GM18873 (cell line): ENCODE results near the gene KCNK7.
"Not testable (repeated sequence)": the region's sequence is repeated elsewhere in the genome, so short reads cannot be mapped to it uniquely, and the experiment has no call there.

Experiments
- ATAC-seq: cut with Tn5 transposase; IDR thresholded peaks from one replicate; pipeline ENCODE4 v1.9.1; 2021; ENCODE audit warnings: mild to moderate bottlenecking, moderate library complexity, moderate number of reproducible peaks; ENCODE audit not compliant: unreplicated experiment, low FRiP score

KCNK7 gene

DNA sequence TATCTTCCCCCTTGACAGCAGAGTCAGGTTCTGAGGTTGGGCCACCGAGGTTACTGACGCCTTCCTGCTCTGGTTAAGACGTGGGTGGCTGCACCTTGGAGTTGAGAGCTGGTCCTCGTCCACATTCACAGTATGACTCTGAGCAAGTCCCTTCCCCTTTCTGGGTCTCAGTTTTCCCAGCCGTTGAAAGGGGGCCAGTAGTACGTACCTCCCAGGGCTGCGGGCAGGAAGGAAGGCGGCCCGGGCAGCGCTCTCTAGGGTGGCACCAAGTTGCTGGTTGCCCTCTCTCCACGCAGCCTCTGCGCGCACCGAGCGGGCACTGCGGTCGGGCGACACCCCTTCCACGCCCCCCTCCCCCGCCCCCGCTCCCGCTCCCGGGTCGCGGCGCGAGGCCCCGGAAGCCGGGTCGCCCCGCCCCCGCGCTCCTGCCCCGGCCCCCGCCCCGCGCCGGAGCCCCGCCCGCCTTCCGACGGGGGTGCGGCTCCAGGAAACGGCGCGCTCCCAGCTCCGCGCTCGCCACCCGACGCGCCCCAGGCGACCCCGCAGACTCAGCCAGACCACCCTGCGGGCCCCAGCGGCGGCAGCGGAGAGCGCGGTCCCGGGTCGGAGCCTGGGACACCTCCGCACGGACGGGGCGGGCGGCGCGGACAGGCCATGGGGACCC, 19.9 kb downstream of the KCNK7 start, which contains the start of gene EHBP1L1:
EHBP1L1 (plus strand) TSS at position 486 of the 664 bp plus-strand sequence. CDS start 250 bp downstream, outside the sequence.
- ATAC-seq: no peak

DNA sequence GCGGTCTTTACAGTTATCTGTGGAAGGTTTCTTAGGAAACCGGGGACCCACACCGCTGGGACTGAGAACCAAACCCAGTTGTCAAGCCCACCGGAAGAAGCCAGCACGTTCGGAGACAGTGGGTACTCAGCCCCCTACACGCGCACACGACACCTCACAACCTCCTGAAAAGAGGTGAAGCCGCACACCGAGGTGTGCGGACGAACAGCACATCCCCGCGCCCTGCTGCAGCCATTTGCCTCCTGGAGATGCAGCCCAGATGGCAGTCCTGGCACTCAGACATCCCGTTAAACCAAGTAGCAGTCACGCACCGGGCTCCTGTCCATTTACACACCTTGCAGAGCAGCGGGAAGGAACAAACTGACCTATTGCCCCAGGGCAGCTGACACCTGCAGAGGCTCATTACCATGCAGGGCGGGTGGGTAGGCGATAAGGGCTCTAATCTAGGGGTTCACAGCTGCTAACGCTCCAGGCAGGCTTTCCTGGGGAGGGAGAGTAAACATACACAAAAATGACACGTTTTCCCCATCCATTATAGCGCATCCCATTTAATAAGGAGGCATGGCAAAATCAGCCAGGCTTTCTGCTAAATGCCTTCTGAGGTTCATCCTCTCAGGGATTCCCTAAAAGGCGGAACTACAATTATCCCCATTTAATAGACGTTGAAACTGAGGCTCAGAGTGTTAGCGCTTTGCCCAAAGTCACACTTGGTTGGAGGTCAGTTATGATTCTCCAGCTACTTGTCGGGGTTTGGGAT, 20.6 kb downstream of the KCNK7 start:
- no peak for ATAC-seq

DNA sequence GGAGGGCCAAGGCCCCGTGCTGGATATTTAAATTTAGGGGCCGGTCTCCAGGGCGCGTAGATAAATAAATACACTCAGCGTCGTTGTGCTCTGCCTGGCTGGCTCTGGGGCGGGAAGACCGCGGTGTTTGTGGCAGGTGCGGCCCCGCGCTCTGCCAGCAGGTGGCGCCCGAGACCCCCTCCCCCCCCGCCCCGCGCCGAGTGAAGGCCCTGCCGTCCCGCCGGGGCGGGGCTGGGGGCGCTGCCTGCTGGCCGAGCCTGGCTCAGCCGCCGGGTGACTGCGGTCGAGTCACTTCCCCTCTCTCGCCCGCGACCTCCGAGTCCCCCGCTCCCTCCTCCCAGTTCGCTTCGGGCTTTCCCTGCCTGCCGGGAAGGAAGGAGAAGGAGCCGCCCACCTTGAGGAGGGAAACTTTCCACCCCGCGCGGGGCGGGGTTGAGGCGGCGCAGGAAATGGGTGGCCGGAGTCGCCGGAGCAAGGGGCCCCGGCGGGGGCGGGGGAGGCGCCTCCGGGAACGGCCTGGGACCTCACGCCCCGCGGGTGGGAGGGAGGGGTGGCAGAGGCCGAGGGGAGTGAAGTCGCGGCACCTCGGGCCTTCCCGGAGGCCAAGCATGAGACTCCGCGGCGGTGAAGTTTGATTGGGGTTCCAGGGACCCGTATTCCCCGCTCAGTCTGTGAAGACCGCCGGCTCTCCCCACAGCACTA, 21.3 kb downstream of the KCNK7 start:
- ATAC-seq: peak; percentile 24

DNA sequence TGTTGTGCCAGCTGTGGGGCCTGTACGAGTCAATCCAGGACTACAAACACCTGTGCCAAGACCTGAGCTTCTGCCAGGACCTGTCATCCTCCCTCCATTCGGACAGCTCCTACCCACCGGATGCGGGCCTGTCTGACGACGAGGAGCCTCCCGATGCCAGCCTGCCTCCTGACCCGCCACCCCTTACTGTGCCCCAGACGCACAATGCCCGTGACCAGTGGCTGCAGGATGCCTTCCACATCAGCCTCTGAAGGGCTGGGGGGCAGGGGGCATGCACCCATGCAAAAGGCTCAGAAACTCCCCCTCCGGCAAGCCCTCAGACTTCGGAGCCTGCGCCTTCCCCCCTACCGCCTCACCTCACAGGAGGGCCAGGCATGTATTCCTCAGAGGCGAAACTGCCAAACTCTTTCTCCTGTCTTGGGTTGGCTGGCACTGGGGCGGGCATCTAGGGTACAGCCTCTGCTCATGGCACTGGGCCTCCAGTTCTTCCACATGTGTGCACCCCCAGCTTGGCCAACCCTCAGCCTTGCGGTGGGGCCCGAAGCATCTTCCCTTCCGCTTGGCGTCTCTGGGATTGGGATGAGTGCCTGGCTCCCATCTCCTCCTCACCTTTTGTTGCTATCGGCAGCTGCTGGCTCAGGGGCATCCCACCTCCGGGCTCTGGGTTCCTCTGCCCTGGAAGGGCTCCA, 22.1 kb downstream of the KCNK7 start:
- no peak for ATAC-seq

DNA sequence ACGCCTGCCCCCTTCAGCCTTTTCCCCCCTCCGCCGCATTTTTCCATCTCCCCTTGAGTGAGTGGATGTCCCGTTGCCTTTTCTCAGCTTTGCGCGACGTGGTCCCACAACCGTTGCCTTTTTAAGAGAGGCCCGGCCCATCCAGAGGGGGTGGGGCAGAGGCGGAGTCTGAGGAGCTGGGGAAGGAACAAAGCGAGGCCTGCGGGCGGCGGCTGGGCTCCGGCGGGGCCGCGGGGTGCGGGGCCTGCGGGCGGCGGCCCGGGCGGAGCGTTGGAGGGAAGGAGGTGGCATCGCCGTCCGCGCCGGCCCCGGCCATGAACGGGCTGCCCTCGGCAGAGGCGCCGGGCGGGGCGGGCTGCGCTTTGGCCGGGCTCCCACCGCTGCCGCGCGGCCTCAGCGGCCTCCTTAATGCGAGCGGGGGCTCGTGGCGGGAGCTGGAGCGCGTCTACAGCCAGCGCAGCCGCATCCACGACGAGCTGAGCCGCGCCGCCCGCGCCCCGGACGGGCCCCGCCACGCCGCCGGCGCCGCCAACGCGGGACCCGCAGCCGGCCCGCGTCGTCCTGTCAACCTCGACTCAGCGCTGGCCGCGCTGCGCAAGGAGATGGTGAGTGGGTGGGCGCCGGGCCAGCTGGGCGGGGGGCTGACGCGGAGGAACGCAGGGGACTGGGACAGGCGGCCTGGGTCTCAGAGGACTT, 23.1 kb downstream of the KCNK7 start, which contains the start of gene FAM89B:
FAM89B (plus strand) TSS at position 183 of the 696 bp plus-strand sequence; CDS start at position 315, 132 bp downstream.
- ATAC-seq: no peak

DNA sequence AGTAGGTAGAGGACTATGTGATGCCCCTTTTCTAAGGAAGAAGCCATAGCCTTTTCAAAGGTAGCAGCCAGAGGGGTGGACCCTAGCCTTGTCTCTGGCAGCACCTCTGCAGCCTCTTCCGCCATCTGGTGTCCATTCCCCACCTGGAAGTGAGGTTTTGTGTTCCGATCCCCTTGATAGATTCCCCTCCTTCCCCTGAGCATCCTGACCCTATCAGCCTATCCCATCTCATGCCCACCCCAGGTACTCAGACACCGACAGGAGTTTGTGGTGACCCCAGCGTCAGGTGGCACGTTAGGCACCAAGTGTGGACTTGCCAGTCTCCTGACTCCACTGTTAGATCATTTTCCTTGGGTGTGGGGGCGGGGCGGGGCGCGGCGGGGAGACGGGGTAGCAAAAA, 23.7 kb downstream of the KCNK7 start:
- ATAC-seq: no peak

DNA sequence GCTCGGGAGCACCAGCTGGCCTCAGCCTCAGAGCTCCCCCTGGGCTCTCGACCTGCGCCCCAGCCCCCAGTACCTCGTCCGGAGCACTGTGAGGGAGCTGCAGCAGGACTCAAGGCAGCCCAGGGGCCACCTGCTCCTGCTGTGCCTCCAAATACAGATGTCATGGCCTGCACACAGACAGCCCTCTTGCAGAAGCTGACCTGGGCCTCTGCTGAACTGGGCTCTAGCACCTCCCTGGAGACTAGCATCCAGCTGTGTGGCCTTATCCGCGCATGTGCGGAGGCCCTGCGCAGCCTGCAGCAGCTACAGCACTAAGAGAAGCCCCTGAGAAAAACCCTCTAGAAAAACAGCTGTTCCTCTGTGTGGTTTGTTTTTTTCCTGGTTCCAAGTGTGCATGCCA, 24.2 kb downstream of the KCNK7 start:
- ATAC-seq: no peak

DNA sequence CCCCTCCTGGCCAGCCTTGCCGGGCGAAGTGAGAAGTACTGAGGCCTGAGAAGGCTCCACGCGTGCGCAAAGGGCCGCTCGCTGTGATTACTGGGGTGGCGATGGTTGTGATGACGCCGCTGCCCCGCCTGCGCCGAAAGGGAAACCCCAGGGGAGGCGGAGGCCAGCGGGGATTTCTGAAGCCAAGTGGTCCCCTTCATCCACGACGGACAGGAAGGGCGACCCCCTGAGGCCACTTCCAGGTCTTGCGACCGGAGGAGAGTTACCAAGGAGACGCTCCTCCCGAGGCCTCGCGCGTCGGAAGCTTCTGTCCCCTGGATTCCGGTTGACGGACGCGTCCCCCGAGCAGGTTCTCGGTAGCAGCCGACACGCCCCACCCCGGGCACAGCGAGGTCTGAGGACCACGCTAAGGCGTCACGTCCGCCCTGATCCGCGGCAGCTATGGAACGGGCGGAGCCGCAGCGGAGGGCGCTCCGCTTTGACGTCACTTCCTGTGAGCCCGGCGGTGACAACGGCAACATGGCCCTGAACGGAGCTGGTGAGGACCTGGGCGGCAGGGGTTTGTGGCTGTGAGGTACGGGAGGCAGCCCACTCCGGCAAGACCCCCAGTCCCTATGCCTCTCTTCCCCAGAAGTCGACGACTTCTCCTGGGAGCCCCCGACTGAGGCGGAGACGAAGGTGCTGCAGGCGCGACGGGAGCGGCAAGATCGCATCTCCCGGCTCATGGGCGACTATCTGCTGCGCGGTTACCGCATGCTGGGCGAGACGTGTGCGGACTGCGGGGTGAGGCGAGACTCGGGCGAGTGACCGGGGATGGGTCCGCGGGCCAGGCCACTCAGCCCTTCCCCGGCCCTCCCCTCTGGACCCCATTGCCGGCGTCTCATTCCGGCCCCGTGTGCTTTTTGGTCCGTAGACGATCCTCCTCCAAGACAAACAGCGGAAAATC, 25.4 kb downstream of the KCNK7 start, which contains the start of gene ZNRD2:
ZNRD2 (plus strand) TSS at position 505 of the 946 bp plus-strand sequence; CDS start at position 520, 15 bp downstream.
- peak; percentile 58 for ATAC-seq

DNA sequence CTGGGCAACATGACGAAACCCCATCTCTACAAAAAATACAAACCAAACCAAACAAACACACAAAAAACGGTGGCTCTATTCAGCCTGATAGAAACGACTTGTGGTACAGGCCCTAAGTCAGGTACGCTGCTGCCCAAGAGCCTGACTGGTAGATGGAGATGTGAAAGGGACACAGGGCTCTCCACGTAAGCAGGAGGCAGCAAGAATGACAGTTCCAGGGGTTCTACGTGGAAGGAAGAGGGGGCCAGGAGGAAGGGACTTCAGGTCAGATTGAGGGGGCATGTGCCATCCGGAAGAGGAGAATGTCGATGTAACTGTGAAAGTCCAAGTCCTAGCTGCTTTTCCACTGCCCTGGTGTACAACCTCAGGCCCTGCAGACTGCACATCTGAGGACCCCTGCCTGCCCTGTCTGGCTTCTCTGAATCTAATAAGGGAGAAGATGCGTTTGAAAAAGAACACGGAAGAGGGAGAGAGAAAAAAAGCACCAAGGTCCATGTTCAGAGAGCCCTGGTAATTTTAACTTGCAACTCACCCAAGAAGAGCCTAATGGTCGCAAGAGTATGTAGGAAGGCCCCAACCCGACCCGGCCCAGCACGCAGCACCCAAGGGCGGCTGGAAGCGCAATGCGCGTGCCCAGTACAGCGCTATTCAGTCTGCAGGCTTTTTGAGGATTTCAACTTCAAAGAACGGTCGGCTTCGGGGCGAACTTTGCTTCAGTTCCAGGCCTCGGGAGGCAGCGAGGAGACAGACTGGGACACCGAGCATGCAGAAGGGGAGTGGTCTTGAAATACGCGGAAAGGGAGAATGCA, 26.2 kb downstream of the KCNK7 start:
- no peak for ATAC-seq

DNA sequence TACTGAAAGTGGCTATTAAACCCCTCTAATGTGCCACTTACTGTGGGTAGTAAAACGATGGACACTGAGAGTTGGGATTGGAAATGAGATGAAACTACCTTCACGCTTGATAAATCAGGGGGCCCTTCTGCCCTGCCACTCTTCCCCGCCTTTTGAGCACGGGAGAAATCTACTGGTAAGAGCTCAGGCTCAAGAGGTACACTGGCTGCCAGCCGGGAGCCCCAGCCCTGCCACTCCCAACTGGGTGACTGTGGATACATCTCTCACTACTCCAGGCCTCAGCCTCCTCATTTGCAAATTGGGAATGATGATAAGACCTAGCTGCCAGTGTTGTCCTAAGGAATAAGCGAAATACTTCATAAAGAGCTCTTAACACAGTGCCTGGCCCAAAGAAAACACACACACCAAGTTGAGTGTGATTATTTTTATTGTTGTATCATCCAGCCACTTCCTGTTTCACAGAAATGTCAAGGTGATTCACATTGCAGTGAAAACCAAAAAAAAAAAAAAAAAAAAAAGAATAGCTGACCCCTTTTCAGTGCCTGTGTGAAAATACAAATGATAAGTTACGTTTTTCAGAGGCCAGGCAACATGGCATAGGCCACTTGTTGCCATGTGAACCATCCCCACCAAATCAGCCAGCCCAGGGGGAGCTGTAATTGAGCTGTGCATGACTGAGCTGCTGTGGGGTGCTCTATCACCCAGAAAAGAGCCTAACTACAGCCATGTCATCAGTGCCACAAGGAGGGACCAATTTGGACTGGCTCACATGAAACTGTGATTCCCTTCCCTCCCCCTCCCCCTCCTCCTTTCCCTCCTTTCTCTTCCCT, 29.8 kb downstream of the KCNK7 start:
- no peak for ATAC-seq

DNA sequence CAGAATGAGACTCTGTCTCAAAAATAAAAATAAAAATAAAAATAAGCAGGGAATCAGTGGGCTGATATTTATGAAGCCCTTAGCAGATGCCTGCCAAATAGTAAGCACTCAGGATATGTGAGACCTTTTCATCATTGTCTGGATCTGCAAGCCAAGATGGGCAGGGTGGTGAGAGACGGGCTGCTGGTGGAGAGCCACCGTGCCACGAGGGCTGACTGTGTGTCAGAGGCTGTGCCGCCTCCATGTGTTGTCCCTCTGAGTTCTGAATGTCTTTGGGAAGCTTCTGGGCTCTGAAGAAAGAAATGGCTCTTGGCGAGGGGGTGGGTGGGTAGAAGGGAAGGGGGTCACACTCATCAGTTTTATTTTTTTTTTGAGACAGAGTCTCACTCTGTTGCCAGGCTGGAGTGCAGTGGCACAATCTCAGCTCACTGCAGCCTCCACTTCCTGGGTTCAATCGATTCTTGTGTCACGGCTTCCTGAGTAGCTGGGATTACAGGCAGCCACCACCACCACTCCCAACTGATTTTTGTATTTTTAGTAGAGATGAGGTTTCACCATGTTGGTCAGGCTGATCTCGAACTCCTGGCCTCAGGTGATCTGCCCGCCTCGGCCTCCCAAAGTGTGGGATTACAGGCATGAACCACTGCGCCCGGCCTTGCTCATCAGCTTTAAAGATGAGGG, 30.6 kb downstream of the KCNK7 start:
- not testable (repeated sequence) for ATAC-seq

DNA sequence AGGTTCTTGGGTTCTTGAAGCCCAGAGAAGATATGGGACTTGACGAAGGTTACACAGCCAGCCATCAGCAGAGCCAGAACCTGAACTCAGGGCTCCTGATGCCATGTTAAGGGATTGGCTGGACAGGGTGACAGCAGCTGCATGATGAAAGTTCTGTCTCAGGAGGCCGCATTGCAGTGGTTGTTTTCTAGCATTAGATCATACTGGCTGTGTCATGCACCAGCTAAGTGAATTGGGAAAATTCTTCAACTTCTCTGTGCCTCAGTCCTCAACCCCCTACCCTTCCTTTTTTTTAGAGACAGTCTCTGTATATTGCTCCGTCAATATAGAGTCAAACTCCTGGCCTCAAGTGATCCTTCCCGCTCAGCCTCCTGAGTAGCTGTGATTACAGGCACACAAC, 32.0 kb downstream of the KCNK7 start:
- ATAC-seq: no peak

DNA sequence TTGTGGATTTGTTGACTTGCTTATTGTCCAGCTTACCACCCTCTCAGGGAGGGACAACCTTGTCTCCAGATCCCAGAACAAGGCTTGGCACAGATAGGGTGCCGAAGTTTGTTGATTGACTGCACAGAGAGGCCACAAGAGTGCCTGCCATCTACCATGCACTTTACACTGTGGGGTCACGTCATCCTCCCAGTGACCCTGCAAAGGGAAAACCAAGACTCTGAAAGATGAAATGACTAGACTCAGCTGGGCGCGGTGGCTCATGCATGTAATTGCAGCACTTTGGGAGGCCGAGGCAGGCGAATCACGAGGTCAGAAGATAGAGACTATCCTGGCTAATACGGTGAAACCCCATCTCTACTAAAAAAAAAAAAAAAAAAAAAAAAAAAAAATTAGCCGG, 32.8 kb downstream of the KCNK7 start:
- ATAC-seq: no peak

DNA sequence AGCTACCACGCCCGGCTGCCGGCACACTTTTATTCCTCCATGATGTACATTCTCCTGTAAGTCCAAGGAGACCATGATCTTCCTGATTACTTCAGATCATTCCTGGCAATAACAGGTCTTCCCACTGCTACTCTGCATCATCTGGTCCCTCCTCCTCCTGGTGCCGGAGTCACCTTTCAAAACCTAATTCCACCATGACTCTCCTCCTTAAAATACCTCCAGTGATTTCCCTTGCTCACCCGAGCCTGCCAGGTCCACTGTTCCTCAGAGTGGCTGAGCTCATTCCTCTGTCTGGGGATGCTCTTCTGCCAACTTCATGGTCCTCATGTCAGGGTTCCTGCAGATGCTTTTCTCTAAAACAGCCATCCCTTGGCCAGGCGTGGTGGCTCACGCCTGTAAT, 33.6 kb downstream of the KCNK7 start:
- no peak for ATAC-seq

DNA sequence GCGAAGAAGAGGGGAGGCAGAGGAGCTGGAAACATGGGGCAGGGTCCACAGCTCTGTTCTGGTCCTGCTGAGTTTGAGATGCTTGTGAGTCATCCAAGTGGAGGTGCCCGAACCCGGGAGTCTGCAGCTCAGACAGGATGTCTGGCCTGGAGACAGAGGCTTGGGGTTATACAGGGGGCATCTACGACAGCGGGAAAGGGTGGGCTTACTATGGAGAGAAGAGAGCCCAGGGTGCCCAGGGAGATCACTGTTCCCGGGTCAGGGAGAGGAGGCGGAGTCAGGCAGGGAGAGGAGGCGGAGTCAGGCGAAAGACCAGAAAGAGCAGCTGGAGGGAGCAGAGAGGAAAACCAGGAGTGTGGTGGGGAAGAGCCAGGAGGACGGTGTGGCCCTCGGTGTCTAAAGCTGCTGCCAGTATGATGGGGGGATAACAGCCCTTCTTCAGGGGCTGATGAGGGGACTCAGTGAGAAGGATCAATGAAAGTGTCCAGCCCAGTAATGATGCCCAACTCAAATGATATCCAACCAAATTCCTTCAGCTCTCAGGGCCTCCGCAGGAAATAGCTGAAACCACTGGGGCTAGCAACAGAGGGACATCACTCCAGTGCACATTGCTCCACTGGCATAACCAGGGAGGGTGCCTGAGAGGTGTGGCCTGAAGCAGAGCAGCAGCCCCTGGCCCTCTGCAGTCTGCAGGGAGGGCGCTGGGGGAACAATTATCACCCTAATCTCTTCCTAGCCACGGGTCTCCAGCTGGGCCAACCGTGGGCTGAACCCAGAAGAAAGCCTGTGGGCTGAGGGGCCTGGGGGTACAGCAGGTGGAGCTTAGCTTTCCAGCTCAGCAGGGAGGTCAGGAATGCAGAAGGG, 34.8 kb downstream of the KCNK7 start:
- no peak for ATAC-seq
